Liver (tissue), 9 donors: ENCODE results near the gene HSPA4L. TPM values are rescaled to one million over a fixed set of nuclear protein-coding genes. Genes with fewer than 3 reads are reported as not detected.

Experiments used
- DNase-seq: peaks from one replicate; pipeline ENCODE4 v3.0.0-alpha.2; 2017; ENCODE audit warnings: low spot score
- H3K27ac ChIP-seq, 2 donors: one replicate each; pipeline ENCODE4 v1.7.0; 2013; ENCODE audit warnings: inconsistent platforms in 2 of 2, low read length in 2 of 2, control low read depth in 1 of 2, low read depth in 1 of 2, mild to moderate bottlenecking in 1 of 2
- H3K27me3 ChIP-seq, 4 donors: one replicate each; pipeline versions ENCODE4 v1.6.1 to v1.7.0; 2013; ENCODE audit warnings: low read length in 3 of 4, inconsistent platforms in 1 of 4, mild to moderate bottlenecking in 1 of 4, moderate library complexity in 1 of 4; ENCODE audit not compliant: control insufficient read depth in 4 of 4, insufficient read depth in 4 of 4
- H3K36me3 ChIP-seq, 4 donors: one replicate each; pipeline versions ENCODE4 v1.6.1 to v1.7.0; 2013; ENCODE audit warnings: low read length in 3 of 4, mild to moderate bottlenecking in 3 of 4, low read depth in 1 of 4, moderate library complexity in 1 of 4; ENCODE audit not compliant: control insufficient read depth in 4 of 4, insufficient read depth in 3 of 4
- H3K4me1 ChIP-seq, 4 donors: one replicate each; pipeline versions ENCODE4 v1.6.1 to v1.7.0; 2013; ENCODE audit warnings: low read length in 3 of 4, mild to moderate bottlenecking in 3 of 4, moderate library complexity in 1 of 4; ENCODE audit not compliant: control insufficient read depth in 4 of 4, insufficient read depth in 4 of 4
- H3K4me3 ChIP-seq, 3 donors: one replicate each; pipeline versions ENCODE4 v1.6.1 to v1.7.0; 2013; ENCODE audit warnings: low read length in 3 of 3, control low read depth in 1 of 3, low read depth in 1 of 3, mild to moderate bottlenecking in 1 of 3
- H3K9ac ChIP-seq, 2 donors: one replicate each; pipeline ENCODE4 v1.7.0; 2013; ENCODE audit warnings: low read length in 2 of 2, mild to moderate bottlenecking in 2 of 2, moderate library complexity in 2 of 2, control low read depth in 1 of 2, low read depth in 1 of 2
- H3K9me3 ChIP-seq, 4 donors: one replicate each; pipeline versions ENCODE4 v1.6.1 to v1.7.0; 2013; ENCODE audit warnings: low read length in 3 of 4; ENCODE audit not compliant: control insufficient read depth in 4 of 4
- ATF3 ChIP-seq: IDR thresholded peaks from 2 replicates; pipeline ENCODE4 v1.6.1; 2016; ENCODE audit warnings: antibody characterized with exemption
- CTCF ChIP-seq: fragments of 150-350 bp; IDR thresholded peaks from 2 replicates; pipeline ENCODE4 v1.5.1; 2017; ENCODE audit warnings: improper control_type of control experiment, low read depth, low read length; ENCODE audit not compliant: missing input control
- EGR1 ChIP-seq, 2 donors: IDR thresholded peaks; 2 replicates each; pipeline ENCODE4 v1.6.1; 2016 to 2018; ENCODE audit warnings: antibody characterized with exemption in 2 of 2, low read depth in 2 of 2
- FOXA1 ChIP-seq: IDR thresholded peaks from 2 replicates; pipeline ENCODE4 v1.6.1; 2016; ENCODE audit warnings: antibody characterized with exemption
- FOXA2 ChIP-seq: IDR thresholded peaks from 2 replicates; pipeline ENCODE4 v1.6.1; 2016; ENCODE audit warnings: antibody characterized with exemption
- GABPA ChIP-seq, 2 donors: IDR thresholded peaks in 1 of 2; conservative IDR thresholded peaks in 1 of 2; 2 replicates each; pipeline ENCODE4 v1.6.1; 2016; ENCODE audit warnings: antibody characterized with exemption in 2 of 2, mild to moderate bottlenecking in 1 of 2, moderate library complexity in 1 of 2
- HNF4A ChIP-seq, 2 donors: conservative IDR thresholded peaks; 2 replicates each; pipeline ENCODE4 v1.6.1; 2016; ENCODE audit warnings: antibody characterized with exemption in 2 of 2, mild to moderate bottlenecking in 2 of 2
- HNF4G ChIP-seq: IDR thresholded peaks from 2 replicates; pipeline ENCODE4 v1.6.1; 2016; ENCODE audit warnings: antibody characterized with exemption
- JUND ChIP-seq, 2 donors: IDR thresholded peaks; 2 replicates each; pipeline ENCODE4 v1.6.1; 2016; ENCODE audit warnings: antibody characterized with exemption in 2 of 2
- MAX ChIP-seq: IDR thresholded peaks from 2 replicates; pipeline ENCODE4 v1.6.1; 2016; ENCODE audit warnings: antibody characterized with exemption
- NR2F2 ChIP-seq: IDR thresholded peaks from 2 replicates; pipeline ENCODE4 v1.6.1; 2016; ENCODE audit warnings: antibody characterized with exemption
- RXRA ChIP-seq, 2 donors: IDR thresholded peaks; 2 replicates each; pipeline ENCODE4 v1.6.1; 2017 to 2018; ENCODE audit warnings: antibody characterized with exemption in 2 of 2, mild to moderate bottlenecking in 1 of 2
- SP1 ChIP-seq: IDR thresholded peaks from 2 replicates; pipeline ENCODE4 v1.6.1; 2018; ENCODE audit warnings: antibody characterized with exemption, mild to moderate bottlenecking
- TAF1 ChIP-seq: conservative IDR thresholded peaks from 2 replicates; pipeline ENCODE4 v1.6.1; 2016; ENCODE audit warnings: antibody characterized with exemption, mild to moderate bottlenecking
- YY1 ChIP-seq: IDR thresholded peaks from 2 replicates; pipeline ENCODE4 v1.6.1; 2016; ENCODE audit warnings: antibody characterized with exemption, mild to moderate bottlenecking
- ZBTB33 ChIP-seq: IDR thresholded peaks from 2 replicates; pipeline ENCODE4 v1.6.1; 2016; ENCODE audit warnings: antibody characterized with exemption
- WGBS: extraction: QIAGEN DNeasy Blood & Tissue Kit; methylation state at CpG from one replicate; pipeline ENCODE4 v1.1.7; 2013; 5-methylcytosine and 5-hydroxymethylcytosine counted together
- polyA plus RNA-seq, 2 donors: library from polyadenylated mRNA; stranded (reverse) in 1 of 2; unstranded in 1 of 2; fragments of 200-250 nt in 1 of 2; fragments of >200 nt in 1 of 2; fragmentation: Nextera tagmentation in 1 of 2; extraction: Ambion mirVana in 1 of 2; gene quantifications; one replicate each; pipeline versions ENCODE4 v1.2.1 to v1.2.3, GENCODE V29; 2013 to 2015
- total RNA-seq, 2 donors: library from RNA; depleted of rRNA; stranded (reverse); fragments of >200 nt; gene quantifications; one replicate each; pipeline ENCODE4 v1.2.3, GENCODE V29; 2014
- donor health status: healthy.
- donor health status: healthy.
- donor health status: healthy.
- donor health status: healthy.
- donor health status: healthy.

Gene HSPA4L
- total and polyA plus RNA-seq, 4 donors, result 1.6 to 5.3 (median 2.8) TPM

GRCh38 chr4:127856196-127856812 lies 74.2 kb downstream of the HSPA4L start:
- TF ChIP-seq MAX (no peak), JUND (IDR thresholded peaks at IDR 0.05) (no peak), RXRA (IDR thresholded peaks at IDR 0.05) (no peak), HNF4A (conservative IDR thresholded peaks at IDR 0.05) (no peak), NR2F2 (no peak), TAF1 (no peak), FOXA2 (no peak), YY1 (no peak), FOXA1 (no peak), ATF3 (no peak), GABPA (IDR thresholded peaks at IDR 0.05 in 1 of 2, conservative IDR thresholded peaks at IDR 0.05 in 1 of 2) (no peak), EGR1 (IDR thresholded peaks at IDR 0.05; ENCODE audit: low read depth in 2 of 2) (no peak), HNF4G (no peak), ZBTB33 (no peak), CTCF (no peak), SP1 (no peak)
- H3K9me3 ChIP-seq, result no peaks in the 10 kb centered on the region
- H3K9ac ChIP-seq, result no peak overlapping the region
- H3K4me1 ChIP-seq, result no peaks in the 10 kb centered on the region
- no peak for DNase-seq
- H3K27ac ChIP-seq, result no peak overlapping the region
- no peaks in the 10 kb centered on the region for H3K36me3 ChIP-seq
- H3K4me3 ChIP-seq, result no peak overlapping the region
- no peaks in the 10 kb centered on the region for H3K27me3 ChIP-seq

- Histone ChIP-seq H3K9ac (no peak overlapping the region), H3K9me3 (no peaks in the 10 kb centered on the region), H3K4me3 (no peak overlapping the region), H3K27me3 (no peaks in the 10 kb centered on the region), H3K4me1 (no peaks in the 10 kb centered on the region), H3K36me3 (no peaks in the 10 kb centered on the region), H3K27ac (no peak overlapping the region)
- no peak for DNase-seq
- WGBS, result 87% methylated on average over 4 of the region's 4 CpGs
- TF ChIP-seq SP1 (no peak), EGR1 (IDR thresholded peaks at IDR 0.05; ENCODE audit: low read depth in 2 of 2) (no peak), FOXA2 (no peak), YY1 (no peak), ATF3 (no peak), FOXA1 (no peak), GABPA (IDR thresholded peaks at IDR 0.05 in 1 of 2, conservative IDR thresholded peaks at IDR 0.05 in 1 of 2) (no peak)
Observed at GRCh38 chr4:127856813-127857447, 74.8 kb downstream of the HSPA4L start.
